Stimulated activated naive CD8-positive, alpha-beta T cell treated with anti-CD3 and anti-CD28 coated beads, Interleukin-15, amount 100 ng/mL, for 72 hours (primary cell): ENCODE measurements around the gene JAK1.
"Not testable (repeated sequence)": the region's sequence is repeated elsewhere in the genome, so short reads cannot be mapped to it uniquely, and the experiment has no call there.

Experiments used
- ATAC-seq: fragments of 150-1000 bp; cut with Tn5 transposase; 2 replicates; pipeline ENCODE4 v1.10.0; 2021; ENCODE audit warnings: mild to moderate bottlenecking, moderate library complexity
- DNase-seq, 2 donors: peaks; one replicate each; pipeline ENCODE4 v3.0.0; 2021 to 2022
- H3K27ac Mint-ChIP-seq, 2 donors: one replicate each; pipeline ENCODE4 v1.8.0; 2022; ENCODE audit warnings: mild to moderate bottlenecking in 2 of 2, mixed read lengths in 2 of 2, moderate library complexity in 2 of 2
- H3K27me3 Mint-ChIP-seq: one replicate; pipeline ENCODE4 v1.8.0; 2022; ENCODE audit warnings: mixed read lengths
- H3K4me1 Mint-ChIP-seq: one replicate; pipeline ENCODE4 v1.8.0; 2022; ENCODE audit warnings: mild to moderate bottlenecking, mixed read lengths
- H3K4me3 Mint-ChIP-seq, 2 donors: one replicate each; pipeline ENCODE4 v1.8.0; 2022; ENCODE audit warnings: mild to moderate bottlenecking in 2 of 2, mixed read lengths in 2 of 2, moderate library complexity in 1 of 2
- H3K9me3 Mint-ChIP-seq, 2 donors: one replicate each; pipeline ENCODE4 v1.8.0; 2022; ENCODE audit warnings: mixed read lengths in 2 of 2

The JAK1 gene

DNA sequence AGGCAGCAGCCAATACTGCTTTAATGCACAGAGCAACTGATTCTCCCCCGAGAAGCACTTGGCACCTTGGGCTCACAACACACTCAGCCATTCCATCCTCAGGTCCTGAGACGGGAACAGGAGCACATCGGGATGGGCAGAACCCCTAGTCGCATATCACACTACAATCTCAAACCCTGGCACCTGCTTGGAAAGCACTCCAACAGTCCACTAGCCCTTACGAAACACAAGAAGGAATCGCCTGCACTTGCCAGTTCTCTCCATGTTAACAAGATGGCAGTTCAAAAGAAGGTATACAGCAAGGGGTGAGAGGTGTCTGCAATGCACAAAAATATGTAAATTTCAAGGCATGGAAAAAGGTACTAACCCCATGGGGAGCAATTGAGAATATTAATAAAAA is 21.4 kb downstream of the JAK1 start:
- DNase-seq (no peak), ATAC-seq (no peak)
- peaks cover 69% of the 10 kb centered on the region for H3K4me1 Mint-ChIP-seq
- no peak overlapping the region for H3K27ac Mint-ChIP-seq
- H3K4me3 Mint-ChIP-seq = no peak overlapping the region
- no peaks in the 10 kb centered on the region for H3K27me3 Mint-ChIP-seq
- H3K9me3 Mint-ChIP-seq = no peaks in the 10 kb centered on the region

DNA sequence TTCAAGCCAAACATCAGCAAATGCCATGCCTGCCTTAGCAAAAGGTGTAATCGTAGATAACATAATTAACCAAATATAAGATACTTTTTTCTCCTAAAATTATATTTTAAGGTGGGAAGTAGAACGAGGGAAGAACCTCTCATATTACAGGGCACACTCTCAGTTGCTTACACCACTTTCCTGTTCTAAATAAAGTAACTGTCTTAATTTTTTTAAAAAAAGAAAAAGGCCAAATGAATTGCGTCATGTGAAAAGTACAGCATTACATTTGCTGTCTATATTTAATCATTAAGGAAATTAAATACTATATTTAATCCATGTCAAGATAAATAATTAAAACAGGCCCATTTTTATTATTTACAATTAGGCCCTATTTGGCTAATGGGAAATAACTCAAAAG is 23.7 kb downstream of the JAK1 start:
- H3K27ac Mint-ChIP-seq = no peak overlapping the region
- H3K4me3 Mint-ChIP-seq = peak overlapping the region in 1 of 2 donors; percentile 6
- peaks cover 75% of the 10 kb centered on the region for H3K4me1 Mint-ChIP-seq

DNA sequence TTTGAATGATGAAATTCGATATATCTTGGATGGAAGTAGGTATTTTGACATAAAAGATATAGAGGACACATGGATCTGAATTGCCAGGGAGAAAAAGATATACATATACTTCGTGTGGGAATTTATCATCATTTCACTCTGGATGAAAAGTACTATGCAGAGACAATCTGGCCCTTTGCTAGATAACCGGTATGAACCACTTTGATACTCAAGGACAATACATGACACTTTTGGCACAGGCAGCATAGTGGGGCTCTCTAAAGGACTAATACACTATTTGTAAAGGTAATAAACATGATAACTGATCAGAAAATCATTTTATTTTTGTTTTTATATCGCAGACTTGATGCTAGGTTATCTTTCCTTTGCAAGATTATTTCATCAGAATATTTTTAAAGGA is 24.2 kb downstream of the JAK1 start:
- peak overlapping the region in 1 of 2 donors; percentile 37 for H3K4me3 Mint-ChIP-seq
- H3K27ac Mint-ChIP-seq = no peak overlapping the region
- no peaks in the 10 kb centered on the region for H3K27me3 Mint-ChIP-seq
- DNase-seq (no peak), ATAC-seq (no peak)
- H3K4me1 Mint-ChIP-seq = peaks cover 75% of the 10 kb centered on the region
- peaks cover 8 to 9% of the 10 kb centered on the region in 2 donors for H3K9me3 Mint-ChIP-seq

More for the DNA sequence above, 23.7 kb downstream of the JAK1 start:
- peaks cover 8 to 9% of the 10 kb centered on the region in 2 donors for H3K9me3 Mint-ChIP-seq
- ATAC-seq = no peak
- DNase-seq = no peak
- H3K27me3 Mint-ChIP-seq = no peaks in the 10 kb centered on the region

DNA sequence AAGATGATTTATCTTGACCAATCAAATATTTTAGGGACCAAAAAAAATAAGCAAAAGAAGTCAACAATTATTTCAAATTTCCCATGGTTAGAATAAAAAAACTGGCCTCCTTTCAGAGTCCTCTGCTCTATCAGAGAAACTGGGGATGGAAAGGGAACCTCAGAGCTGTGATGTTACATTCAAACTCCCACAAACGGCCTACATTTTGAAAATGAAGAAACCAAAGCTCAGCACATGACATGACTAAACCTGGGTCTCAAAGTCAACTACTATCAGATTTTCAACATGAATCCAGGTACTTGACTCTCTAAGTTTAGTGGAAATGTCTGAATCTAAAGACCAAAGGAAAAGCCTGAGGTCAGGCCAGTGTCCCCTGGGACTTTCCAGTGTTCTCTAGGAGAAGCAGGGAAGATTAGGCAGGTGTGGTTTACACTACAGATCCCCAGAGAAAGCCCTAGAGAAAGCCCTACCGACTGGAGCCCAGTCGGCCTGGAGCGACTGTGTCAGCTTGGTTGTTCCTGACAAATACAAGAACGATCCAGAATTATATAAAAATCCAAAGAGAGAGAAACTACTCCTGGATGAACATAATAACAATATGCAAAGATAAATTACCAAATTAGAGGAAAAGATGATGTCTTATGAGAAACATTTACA is 24.8 kb downstream of the JAK1 start:
- no peak for ATAC-seq
- peaks cover 8 to 9% of the 10 kb centered on the region in 2 donors for H3K9me3 Mint-ChIP-seq
- no peaks in the 10 kb centered on the region for H3K27me3 Mint-ChIP-seq
- peak overlapping the region in 1 of 2 donors; percentile 62 for H3K27ac Mint-ChIP-seq
- peaks cover 74% of the 10 kb centered on the region for H3K4me1 Mint-ChIP-seq
- no peak for DNase-seq
- H3K4me3 Mint-ChIP-seq = peak overlapping the region in 1 of 2 donors; percentile 37

DNA sequence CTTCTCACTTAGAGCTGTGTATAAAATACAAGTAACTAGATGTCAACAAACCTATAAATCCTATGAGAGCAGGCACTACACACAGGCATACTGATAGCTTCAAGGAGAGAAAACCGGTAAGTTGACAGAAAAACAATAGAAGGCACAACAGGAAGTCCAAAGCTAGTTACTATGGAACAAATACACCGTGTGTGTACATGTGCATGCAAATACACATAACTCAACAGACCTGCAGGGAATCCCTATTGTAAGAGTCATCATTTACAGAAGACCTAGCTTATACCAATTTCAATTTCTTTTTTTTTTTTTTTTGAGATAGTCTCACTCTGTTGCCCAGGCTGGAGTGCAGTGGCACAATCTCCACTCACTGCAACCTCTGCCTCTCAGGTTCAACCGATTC is 26.3 kb downstream of the JAK1 start:
- DNase-seq (no peak), ATAC-seq (peak; percentile 76)
- H3K27ac Mint-ChIP-seq = no peak overlapping the region
- peaks cover 80% of the 10 kb centered on the region for H3K4me1 Mint-ChIP-seq
- H3K27me3 Mint-ChIP-seq = no peaks in the 10 kb centered on the region
- peaks cover 8 to 9% of the 10 kb centered on the region in 2 donors for H3K9me3 Mint-ChIP-seq
- no peak overlapping the region for H3K4me3 Mint-ChIP-seq

DNA sequence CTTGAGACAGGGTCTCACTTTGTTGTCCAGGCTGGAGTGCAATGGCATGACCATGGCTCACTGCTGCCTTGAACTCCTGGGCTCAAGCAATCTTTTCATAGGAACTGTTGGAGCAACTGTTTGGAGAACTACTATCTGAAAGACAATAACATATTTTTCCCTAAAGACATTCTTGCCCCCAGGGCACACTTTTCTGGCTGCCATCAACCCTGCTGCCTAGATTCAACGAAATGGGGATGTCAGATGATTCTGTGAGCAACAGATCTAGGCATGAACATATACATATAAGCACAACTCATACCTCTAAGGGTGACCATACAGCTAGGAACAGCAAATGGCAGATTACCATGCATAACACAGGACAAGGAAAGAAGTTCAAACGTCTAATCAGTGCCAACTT is 27.4 kb downstream of the JAK1 start:
- Mint-ChIP-seq H3K4me1 (peaks cover 83% of the 10 kb centered on the region), H3K4me3 (no peak overlapping the region), H3K27me3 (no peaks in the 10 kb centered on the region), H3K9me3 (peaks cover 8 to 9% of the 10 kb centered on the region in 2 donors), H3K27ac (no peak overlapping the region)
- ATAC-seq = no peak
- DNase-seq = no peak

DNA sequence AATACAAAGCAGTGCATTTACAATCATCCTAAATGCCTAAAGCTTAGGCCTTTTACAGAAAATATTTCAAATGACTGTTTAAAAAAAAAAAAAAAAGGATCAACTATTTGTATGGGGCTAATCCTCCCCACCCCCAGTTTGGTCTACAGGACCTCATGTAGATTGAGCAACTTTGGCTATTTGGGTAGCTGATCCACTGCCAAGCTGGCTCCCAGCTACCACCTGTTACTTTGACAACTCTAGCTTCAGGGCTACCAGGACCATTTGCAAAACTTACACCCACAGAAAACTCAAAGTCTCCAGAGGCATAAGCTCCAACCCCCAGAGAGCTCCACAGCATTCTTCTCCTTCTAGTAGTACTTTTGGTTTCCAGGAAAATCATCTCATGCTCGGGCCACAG is 29.4 kb downstream of the JAK1 start:
- no peak for ATAC-seq
- Mint-ChIP-seq H3K4me1 (peaks cover 88% of the 10 kb centered on the region), H3K9me3 (peaks cover 8 to 9% of the 10 kb centered on the region in 2 donors), H3K27me3 (no peaks in the 10 kb centered on the region), H3K27ac (no peak overlapping the region), H3K4me3 (no peak overlapping the region)
- no peak for DNase-seq

DNA sequence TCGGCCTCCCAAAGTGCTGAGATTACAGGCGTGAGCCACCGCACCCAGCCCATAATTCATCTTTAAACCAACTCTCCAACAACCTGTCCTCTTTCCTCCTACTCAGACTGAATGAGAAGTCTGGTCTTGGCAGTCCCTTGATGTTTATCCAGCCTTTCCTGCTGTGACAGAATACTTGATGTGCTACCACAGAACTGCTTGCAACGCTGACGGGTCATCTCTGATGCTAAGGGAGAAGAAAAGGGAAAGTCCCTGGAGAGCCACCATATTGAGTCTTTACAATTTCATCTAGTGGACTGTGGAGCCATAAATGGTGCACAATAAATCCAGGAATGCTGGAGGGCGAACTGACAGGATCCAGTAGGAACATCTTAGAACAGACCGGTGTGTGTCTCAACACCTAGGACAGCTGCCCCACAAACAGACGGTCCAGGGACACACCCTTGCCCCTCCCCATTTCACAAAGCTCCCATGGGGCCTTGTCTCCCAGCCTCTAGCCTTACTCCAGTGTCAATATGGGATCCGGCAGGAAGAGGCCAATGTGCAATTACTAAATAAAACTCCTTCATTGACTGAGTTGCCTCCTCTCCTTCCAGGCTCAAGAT is 30.7 kb downstream of the JAK1 start:
- no peak overlapping the region for H3K4me3 Mint-ChIP-seq
- ATAC-seq (no peak), DNase-seq (no peak)
- H3K27me3 Mint-ChIP-seq = no peaks in the 10 kb centered on the region
- no peak overlapping the region for H3K27ac Mint-ChIP-seq
- peaks cover 9% of the 10 kb centered on the region in 2 donors for H3K9me3 Mint-ChIP-seq
- peaks cover 87% of the 10 kb centered on the region for H3K4me1 Mint-ChIP-seq

DNA sequence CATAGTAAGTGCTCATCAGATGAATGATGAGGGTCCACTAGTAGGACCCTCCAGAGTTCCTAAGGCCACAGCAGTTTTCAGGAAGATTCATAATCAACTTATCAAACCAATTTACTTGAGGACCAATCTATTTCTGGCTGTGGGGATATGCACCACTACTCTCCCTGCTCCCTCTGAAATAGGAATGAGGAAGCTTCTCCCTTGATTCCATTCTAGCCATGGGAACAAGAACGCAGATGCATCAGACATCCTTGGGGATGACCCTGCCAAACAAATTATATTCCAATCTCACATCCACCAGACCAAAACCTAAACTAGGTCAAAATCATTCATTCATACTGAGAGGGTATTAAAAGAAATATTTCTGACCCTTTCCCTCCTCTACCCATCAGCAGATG is 31.5 kb downstream of the JAK1 start:
- no peak for DNase-seq
- peak overlapping the region in 1 of 2 donors; percentile 10 for H3K4me3 Mint-ChIP-seq
- H3K9me3 Mint-ChIP-seq = peaks cover 9 to 17% of the 10 kb centered on the region in 2 donors
- peaks cover 86% of the 10 kb centered on the region for H3K4me1 Mint-ChIP-seq
- ATAC-seq = no peak
- no peaks in the 10 kb centered on the region for H3K27me3 Mint-ChIP-seq
- no peak overlapping the region for H3K27ac Mint-ChIP-seq

DNA sequence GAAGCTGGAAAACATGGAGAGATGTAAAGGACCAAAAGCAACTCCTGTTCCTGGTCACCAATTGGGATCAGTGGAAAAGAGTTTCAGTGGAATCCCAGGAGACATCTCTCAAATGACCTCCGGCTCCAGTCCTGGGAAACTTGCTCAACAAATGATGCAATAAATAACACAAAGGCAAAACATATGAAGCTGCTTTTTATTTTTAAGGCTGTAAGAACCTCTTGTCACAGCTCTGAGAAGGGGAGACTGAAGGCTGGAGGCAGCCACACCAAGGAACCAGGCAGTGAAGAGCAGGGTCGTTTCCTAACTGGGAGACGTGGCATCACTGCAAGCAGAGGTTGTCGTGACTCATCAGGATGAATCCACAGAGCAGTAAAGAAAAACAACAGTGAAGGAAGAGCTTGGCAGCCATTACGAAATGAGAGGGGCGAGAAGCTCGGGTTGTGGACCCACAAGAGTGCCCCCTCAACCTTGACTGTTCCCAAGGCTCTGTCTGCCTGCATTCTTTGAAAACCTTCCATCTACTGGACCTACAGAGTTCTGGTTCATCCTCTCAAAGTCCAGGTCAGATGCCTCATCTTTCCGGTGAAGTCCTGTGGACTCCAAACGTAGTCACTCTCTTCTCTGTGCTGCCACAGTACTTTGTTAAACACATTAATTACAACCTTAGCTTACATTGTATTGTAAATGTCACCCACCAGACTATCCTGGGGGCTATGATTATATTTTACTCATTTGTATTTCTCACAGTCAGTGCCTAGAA is 32.1 kb downstream of the JAK1 start:
- no peaks in the 10 kb centered on the region for H3K27me3 Mint-ChIP-seq
- H3K9me3 Mint-ChIP-seq = peaks cover 9 to 20% of the 10 kb centered on the region in 2 donors
- ATAC-seq = no peak
- peak overlapping the region in 1 of 2 donors; percentile 66 for H3K4me3 Mint-ChIP-seq
- H3K27ac Mint-ChIP-seq = peak overlapping the region; percentile 31 to 59
- H3K4me1 Mint-ChIP-seq = peaks cover 86% of the 10 kb centered on the region
- DNase-seq = no peak

DNA sequence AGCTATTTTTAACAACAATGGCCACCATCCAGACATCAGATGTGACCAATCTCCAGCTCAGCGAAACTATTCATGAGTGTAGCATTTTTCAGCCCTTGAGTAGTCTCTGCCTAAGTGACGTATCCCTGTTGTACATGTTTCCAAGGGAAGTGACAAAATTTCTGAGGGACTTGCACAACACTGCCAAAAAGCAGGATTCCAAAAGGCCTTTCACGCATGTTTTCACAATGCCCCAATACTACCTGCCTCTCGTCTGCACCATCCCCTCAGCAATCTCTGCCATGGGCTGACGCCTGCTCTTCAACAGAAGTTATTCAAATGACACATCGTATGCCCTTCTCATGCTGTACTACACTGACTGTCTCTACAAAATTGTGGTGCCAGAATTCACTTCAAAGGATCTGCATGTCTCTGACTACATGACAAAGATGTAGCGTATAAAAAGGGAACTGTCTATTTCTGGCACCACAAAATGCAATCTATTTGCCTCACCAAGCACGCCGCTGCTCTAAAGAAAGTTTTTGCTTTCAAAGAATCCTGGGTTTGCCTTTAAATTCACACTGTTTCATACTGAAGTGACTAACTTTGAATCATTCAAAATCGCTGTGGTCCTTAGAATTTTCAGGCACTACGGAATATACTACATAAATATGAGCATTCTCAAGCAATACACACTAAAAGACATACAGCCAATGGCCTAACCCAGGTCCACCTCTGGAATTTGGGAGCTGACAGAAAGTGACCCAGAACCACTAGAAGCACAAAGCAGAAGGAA is 32.9 kb downstream of the JAK1 start:
- H3K4me3 Mint-ChIP-seq = peak overlapping the region; percentile 63 to 66
- H3K27me3 Mint-ChIP-seq = no peaks in the 10 kb centered on the region
- H3K9me3 Mint-ChIP-seq = peaks cover 3 to 16% of the 10 kb centered on the region in 2 donors
- H3K27ac Mint-ChIP-seq = peak overlapping the region; percentile 31 to 59
- ATAC-seq = peak; percentile 88
- peak in 1 of 2 donors; percentile 31 for DNase-seq
- H3K4me1 Mint-ChIP-seq = peaks cover 86% of the 10 kb centered on the region

DNA sequence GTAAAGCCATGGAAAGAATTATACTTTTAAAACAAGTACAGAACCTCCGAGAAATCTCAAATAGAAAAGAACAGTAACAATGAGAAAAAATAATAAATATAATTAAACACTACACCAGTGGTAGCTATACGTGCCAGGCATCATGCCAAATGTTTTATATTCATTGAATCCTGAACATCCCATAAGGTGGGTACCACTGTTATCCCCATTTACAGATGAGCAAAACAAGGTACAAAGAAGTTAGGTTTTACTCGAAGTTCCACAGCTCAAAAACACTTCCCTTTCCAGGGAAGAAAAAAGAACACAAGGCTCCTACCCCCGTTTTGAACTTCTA is 33.4 kb downstream of the JAK1 start:
- H3K4me3 Mint-ChIP-seq = no peak overlapping the region
- H3K9me3 Mint-ChIP-seq = peaks cover 0 to 12% of the 10 kb centered on the region in 2 donors
- ATAC-seq (no peak), DNase-seq (no peak)
- no peaks in the 10 kb centered on the region for H3K27me3 Mint-ChIP-seq
- peaks cover 87% of the 10 kb centered on the region for H3K4me1 Mint-ChIP-seq
- H3K27ac Mint-ChIP-seq = no peak overlapping the region

DNA sequence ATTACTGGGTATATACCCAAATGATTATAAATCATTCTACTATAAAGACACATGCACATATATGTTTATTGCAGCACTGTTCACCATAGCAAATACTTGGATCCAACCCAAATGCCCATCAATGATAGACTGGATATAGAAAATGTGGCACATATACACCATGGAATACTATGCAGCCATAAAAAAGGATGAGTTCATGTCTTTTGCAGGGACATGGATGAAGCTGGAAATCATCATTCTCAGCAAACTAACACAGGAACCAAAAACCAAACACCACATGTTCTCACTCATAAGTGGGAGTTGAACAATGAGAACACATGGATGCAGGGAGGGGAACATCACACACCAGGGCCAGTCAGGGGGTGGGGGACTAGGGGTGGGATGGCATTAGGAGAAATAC is 35.7 kb downstream of the JAK1 start:
- not testable (repeated sequence) for H3K27me3 Mint-ChIP-seq, ATAC-seq, H3K4me3 Mint-ChIP-seq, DNase-seq, H3K27ac Mint-ChIP-seq
- Mint-ChIP-seq H3K9me3 (peaks cover 0 to 12% of the 10 kb centered on the region in 2 donors), H3K4me1 (peaks cover 89% of the 10 kb centered on the region)

DNA sequence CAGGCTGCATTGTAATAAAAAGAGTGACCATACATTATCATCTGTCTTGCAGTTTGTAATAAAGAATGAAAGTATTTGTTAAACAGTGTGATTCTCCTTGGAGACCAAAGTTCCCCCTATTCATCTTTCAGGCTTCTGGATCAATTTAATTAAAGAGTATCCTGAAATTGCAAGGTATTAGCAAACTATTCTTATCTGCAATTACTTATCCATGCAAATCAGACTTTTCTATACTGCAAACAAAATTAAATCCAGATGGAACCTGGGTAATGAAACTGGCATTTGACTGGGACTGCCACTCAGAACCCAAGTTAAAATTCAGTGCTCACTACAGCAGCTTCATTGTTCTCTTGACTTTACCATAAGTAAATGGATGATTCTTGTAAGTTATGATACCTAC is 37.1 kb downstream of the JAK1 start:
- Mint-ChIP-seq H3K4me3 (no peak overlapping the region), H3K27me3 (no peaks in the 10 kb centered on the region), H3K9me3 (peaks cover 0 to 12% of the 10 kb centered on the region in 2 donors), H3K27ac (no peak overlapping the region), H3K4me1 (peaks cover 89% of the 10 kb centered on the region)
- DNase-seq (no peak), ATAC-seq (peak; percentile 37)

DNA sequence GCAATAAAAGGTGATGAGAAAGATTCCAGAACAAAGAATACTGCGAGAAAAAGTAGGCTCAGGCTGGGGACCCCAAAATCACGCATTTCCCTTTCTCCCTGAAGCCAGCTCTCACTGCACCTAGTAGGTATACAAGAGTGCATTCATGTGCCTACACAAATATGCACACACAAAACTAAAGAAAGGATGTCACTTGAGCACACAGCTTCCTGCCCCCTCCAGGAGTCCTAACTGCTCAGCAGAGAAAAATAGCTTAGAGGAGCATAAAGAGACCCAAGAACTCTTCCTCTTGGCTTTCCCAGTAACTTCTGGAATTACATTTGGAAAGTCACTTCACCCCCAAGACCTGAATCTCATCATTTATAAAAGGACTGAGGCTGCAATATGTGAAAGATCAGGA is 38.0 kb downstream of the JAK1 start:
- Mint-ChIP-seq H3K27me3 (no peaks in the 10 kb centered on the region), H3K27ac (peak overlapping the region in 1 of 2 donors; percentile 12), H3K9me3 (peaks cover 0 to 12% of the 10 kb centered on the region in 2 donors), H3K4me1 (peaks cover 89% of the 10 kb centered on the region), H3K4me3 (no peak overlapping the region)
- ATAC-seq (no peak), DNase-seq (no peak)
